IPS-NIHi11 (cell line): ENCODE data around the gene PBX4.

Experiments used
- DNase-seq: peaks from one replicate; pipeline ENCODE4 v3.0.0; 2012; ENCODE audit warnings: mixed read lengths, low spot score

The PBX4 gene

GRCh38 chr19:19540064-19540714, 78.3 kb downstream of the PBX4 start:
- DNase-seq, result peak; percentile 92

GRCh38 chr19:19539698-19540063, 78.8 kb downstream of the PBX4 start:
- DNase-seq, result no peak

- DNase-seq, result no peak
Observed at GRCh38 chr19:19538785-19539166, 79.7 kb downstream of the PBX4 start.

DNA sequence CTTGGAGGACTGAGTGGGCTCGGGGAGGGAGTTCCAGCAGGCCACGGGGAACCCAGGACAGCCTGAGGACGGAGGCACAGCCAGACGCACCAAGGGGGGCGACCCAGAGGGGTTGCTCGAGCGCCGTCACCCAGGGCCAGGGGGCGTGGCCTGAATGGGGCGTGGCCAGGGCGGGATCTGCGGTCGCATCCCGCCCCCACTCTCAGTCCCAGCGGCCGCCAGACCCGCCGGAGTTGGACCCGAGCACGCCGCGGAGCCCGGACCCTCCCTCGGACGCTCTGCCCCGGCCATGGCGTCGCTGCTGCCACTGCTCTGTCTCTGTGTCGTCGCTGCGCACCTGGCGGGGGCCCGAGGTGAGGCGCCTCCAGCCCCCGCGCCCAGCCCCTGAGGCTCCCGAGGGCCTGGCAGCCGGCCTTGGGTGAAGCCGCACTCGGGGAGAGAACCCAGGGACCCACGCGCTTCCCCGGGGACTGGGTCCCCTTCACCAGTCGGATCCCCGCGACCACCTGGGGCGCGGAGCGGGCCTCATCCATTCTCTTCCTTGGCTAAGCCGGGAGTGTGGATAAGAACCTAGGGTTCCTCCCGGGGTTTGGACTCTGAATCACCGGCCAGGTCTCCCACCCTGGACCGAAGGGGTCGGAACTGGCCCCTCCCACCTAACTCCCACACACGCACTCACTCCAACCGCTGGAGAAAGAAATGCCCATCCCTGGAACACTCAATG, 80.3 kb downstream of the PBX4 start, which contains the start of gene CILP2:
TSS of gene CILP2 (plus strand) at position 205 of the 724 bp plus-strand sequence. CDS start at position 290, 85 bp downstream.
- DNase-seq, result peak; percentile 92

- DNase-seq, result no peak
Observed at GRCh38 chr19:19537075-19538048, 81.1 kb downstream of the PBX4 start.

DNA sequence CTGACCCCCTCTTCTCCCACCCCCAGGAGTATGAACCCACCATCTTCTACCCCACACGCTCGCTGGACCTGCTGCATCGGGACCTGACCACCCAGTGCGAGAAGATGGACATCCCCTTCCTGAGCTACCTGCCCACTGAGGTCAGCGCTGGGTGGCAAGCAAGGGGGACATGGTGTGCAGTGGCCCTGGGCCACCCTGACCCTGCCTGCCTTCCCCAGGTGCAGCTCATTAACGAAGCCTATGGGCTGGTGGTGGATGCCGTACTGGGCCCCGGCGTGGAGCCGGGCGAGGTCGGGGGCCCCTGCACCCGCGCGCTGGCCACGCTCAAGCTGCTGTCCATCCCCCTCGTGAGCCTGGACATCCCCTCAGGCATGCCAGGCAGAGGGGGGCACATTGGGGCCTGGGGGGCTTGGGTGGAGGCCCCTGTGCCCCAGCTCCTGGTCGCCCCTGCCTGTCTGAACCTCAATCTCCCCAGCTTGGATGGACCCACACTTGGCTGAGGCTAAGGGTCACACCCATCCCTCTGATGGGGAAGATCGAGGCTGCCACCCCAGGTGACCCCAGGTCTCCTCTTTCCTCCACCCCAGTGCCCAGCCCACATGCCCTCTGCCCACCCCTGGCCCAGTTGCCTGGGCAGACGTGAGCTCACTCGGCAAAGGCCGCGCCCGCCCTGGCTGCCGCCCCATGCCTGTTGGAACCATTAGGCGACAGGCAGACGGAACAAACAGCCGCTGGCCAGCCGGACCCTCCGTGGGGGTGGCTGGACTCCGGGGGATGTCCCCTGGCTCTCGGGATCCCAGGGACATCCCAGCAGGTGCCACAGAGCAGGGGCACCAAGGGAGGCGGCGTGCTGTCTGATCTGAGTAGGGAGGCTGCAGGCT, 82.9 kb downstream of the PBX4 start:
- no peak for DNase-seq

DNA sequence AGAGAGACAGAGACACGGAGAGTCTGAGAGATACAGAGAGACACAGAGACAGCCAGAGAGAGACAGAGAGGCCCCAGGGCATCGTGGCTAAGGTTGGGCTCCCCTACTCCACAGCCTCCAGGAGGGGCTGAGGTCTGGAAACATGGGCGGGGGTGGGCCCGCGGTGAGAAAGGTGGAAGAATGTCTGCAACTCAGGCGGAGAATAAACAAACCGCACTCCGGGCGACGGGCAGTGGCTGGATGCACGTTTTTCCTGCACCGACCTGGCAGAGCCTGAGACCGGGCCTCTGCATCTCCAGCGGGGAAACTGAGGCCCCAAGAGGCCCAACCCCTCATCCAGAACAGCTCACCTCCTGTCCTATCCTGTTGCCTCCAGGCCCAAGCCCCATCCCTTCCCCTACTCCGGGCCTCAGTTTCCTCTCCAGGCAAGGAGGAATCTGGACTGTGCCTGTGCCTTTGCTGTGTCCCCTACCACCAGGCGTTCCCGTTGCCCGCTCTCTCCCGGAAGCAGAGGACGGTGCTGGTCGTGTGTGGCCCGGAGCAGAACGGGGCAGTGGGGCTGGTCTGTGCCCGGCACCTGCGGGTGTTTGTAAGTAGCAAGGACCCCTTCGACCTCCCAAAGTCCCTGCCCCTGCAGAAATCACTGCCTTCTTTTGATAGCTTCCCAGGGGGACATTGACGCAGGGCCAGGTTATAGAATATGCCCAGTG, 83.8 kb downstream of the PBX4 start:
- DNase-seq, result no peak

GRCh38 chr19:19533841-19534240, 84.6 kb downstream of the PBX4 start:
- DNase-seq, result no peak

DNA sequence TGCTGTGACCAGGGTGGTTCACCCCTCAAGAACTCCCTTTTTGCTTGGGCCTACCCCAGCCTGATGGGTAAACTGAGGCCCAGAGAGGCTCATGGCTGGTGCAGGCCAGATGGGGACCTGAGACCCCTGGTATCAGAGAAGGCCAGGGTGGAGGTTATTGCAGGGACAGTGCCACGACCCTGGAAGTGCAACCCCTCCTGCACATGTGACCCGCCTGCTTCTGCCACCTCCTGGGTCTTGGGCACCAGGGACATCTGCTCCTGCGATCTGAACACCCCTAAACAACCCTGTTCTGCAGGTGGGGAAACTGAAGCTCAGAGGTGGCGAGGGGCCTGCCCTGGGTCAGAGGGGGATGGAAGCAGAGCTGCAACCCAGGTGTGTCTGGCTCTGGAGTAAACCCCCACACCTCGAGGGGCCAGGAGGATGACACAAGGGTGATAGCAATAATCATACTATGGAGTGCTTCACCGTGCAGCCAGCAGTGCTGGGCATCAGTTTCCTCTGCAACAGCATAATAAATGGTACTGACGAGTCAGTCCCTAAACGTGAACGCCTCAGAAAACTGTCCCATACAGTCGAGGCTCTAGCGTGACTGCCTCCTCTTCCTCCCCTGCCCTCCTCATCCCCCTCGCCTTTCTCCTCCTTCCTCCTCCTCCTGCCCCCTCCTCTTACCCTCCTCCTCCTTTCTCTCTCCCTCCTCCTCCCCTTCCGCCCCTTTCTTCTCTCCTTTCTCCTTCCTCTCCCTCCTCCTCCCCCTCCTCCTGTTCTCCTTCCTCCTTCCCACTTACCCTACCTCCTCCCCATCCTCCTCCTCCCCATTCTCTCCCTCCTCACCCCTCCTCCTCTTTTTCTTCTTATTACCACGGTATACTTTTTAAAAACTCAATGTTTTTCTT, 85.4 kb downstream of the PBX4 start:
- no peak for DNase-seq

DNA sequence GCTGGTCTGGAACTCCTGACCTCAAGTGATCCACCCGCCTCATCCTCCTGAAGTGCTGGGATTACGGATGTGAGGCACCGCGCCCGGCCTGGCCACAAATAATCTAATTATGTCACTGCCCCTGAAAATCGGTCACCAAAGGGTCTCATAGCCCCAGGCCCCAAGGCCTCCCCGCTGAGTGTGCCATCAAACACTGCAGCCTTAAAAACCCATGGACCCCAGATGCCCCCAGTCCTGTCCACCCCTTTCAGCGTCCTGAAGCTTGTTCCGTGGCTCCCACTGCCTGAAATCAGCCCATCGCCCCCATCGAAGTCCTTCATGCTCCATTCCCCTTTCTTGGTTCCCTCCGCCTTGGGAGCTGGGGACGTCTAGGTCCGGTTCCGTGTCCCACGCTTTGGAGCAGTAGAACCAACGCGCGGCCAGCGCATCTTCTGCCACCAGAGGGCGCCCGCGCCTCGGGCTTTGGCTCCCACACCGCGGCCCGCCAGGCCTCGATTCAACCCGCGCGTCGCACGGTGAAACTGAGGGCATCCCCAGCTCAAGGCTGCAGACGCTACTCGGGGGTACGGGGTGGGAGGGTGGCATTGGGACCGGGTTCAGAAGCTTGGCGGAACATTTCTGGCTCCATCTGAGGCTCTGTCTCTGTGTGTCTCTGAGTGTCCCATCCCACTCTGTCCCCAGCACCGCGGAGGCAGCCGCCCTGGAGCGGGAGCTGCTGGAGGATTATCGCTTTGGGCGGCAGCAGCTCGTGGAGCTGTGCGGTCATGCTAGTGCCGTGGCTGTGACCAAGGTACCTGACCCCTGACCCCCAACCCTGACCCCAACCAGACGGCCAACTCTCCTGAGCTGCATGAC, 86.3 kb downstream of the PBX4 start:
- DNase-seq, result peak; percentile 86

DNA sequence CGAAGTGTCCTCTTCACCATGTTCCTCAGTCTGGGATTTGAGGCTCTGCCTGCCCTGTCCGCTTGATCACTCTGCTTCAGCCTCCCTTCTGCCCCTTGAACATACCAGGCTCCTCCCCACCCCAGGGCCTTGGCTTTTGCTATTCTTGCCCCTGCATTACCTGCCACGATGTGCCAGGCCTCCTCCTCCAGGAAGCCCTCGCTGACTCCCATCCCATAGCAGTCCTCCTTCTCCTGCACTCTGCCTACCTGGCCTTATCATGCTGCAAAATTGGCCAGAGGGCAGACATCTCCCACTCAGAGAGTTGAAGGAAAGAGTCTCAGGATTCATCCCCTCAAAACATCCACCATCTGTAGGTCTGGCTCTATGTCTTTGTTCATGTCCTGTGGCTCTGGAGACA, 87.6 kb downstream of the PBX4 start:
- no peak for DNase-seq

GRCh38 chr19:19530423-19530804, 88.1 kb downstream of the PBX4 start:
- peak; percentile 58 for DNase-seq

DNA sequence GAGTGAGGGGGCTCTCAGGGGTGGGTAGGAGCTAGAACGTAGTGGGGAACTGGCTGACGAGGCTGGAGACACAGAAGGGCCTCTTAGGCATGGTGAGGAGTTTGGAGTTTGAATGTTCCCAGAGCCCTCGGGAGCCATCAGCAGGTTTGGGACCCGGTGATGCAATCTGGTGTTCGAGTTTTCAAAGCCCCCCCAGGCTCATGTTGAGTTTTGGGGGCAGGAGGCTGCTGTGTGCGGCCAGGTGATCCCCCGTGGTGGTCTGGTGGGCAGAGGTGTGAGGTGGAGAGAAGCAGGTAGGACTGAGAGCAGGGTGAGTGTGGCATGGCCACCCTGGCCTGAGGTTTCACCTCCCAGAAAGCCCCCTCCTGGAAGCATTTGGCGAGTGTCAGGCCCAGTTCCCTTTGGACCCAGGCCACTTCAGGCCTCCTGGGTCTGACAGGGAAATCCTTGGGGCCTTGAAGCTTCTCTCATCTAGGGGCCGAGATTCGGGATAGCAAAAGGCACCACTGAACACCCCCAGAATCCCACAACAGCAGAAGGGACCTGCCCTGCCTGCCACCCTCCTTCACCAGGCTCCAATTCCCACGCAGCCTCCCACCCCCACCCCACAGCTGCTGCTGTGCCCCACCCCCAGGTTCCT, 88.6 kb downstream of the PBX4 start:
- DNase-seq, result no peak

- peak; percentile 75 for DNase-seq
Observed at GRCh38 chr19:19528721-19529490, 89.6 kb downstream of the PBX4 start, which contains the start of gene YJEFN3. TSS of gene YJEFN3 (plus strand) at chr19:19528911. CDS start at chr19:19528933, 22 bp downstream.

DNA sequence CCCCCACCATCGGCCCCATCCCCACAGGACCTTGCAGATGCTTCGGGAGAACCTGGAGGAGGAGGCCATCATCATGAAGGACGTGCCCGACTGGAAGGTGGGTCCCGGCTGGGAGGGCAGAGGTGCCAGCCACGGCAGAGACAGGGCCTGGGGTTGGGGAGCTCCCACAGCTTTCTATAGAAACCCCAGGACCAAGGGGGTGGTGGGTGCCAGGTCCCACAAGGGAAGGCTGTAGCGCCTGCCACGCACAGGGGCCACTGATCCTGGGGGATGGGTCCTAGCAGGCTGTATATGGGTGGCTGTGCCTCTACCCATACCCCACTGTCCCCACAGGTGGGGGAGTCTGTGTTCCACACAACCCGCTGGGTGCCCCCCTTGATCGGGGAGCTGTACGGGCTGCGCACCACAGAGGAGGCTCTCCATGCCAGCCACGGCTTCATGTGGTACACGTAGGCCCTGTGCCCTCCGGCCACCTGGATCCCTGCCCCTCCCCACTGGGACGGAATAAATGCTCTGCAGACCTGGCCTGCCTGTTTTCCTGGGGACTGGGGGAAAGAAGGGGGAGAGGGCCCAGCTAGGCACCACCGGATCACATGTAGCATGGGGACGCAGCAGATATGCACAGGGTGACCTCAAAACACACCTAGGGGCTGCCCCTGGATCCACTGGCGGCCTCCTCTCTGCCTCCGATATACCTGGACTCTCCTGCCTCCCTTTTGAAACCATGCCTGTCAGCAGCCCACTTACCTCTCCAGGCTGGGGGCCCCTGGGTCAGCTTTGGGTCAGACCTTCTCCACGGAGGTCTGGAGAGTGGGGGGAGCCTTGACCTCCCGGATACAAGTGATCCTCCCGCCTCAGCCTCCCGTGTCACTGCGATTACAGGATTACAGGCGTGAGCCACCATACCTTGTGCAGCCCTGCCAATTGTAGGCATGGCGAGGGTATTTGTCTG, 90.5 kb downstream of the PBX4 start:
- no peak for DNase-seq

GRCh38 chr19:19527371-19527656, 91.2 kb downstream of the PBX4 start:
- DNase-seq, result no peak
